GM19043 (cell line): ENCODE results near the gene SNRNP70.
"Not testable (repeated sequence)": the region's sequence is repeated elsewhere in the genome, so short reads cannot be mapped to it uniquely, and the experiment has no call there.

Source experiments
- ATAC-seq: cut with Tn5 transposase; IDR thresholded peaks from one replicate; pipeline ENCODE4 v1.9.1; 2021; ENCODE audit warnings: low read depth; ENCODE audit not compliant: unreplicated experiment

The SNRNP70 gene

DNA sequence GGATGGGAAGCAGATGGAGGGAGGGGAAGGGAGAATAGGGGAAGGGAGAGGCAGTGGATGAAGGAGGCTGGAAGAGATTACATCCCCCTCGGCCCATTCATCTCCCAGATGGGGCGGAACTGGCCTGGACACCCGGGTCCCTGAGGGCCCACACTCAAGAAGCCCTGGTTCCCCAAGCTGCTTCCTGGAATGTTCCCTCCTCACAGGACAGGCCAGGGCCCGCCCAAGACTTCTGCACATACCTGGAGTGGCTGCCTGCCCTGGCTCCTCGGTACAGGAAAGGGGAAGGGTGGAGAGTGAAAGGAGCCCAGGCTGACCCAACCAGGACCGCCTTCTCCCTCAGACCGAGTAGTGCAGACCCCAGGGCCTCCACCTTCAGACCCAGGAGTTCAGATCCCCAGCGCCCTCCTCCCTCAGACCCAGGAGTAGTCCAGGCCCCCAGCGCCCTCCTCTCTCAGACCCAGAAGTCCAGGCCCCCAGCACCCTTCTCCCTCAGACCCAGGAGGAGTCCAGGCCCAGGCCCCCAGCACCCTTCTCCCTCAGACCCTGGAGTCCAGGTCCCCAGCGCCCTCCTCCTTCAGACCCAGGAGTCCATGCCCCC lies 21.1 kb upstream of the SNRNP70 start:
- no peak for ATAC-seq

DNA sequence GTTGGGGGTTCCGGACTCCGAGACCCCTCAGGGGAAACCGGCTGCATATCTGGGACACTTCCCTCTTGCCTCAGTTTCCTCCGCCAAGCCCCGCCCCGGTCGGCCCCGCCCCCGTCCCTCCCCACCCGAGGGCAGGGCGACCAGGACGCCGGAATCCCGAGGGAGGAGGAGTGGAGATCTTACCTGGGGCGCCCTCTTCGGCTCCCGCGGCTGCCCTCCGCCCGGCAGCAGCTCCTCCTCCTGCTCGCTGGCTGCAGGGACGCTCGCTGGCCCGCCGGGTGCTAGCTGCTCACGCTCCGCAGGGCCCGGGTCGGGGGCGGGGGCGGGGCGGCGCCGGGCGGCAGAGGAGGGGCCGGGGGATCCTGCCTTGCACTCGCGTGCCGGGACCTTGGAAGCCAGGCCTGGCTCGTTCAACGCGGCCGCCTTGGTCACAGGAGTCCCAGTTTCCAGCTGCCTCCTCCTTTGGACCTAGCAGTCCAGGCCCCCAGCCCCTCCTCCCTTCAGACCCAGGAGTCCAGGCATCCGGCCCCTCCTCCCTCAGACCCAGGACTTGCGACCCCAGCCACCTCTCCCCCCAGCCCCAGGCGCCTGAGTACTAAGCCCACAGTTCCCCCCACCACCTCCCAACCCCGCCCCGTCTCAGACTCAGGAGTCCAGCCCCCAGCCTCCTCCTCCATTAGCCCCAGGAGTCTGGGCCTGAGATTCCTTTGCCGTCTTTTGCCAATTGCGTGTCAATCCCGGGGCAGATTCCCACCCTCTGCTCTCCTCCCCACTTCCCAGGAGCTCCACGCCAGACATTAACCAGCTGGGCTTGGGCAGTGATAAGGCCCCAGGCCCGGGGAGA lies 20.3 kb upstream of the SNRNP70 start, which contains the start of gene NTF4:
Gene NTF4, minus strand, starts transcription at position 51 of the 844 bp plus-strand sequence. CDS start 2,821 bp downstream, outside the sequence.
- no peak for ATAC-seq

DNA sequence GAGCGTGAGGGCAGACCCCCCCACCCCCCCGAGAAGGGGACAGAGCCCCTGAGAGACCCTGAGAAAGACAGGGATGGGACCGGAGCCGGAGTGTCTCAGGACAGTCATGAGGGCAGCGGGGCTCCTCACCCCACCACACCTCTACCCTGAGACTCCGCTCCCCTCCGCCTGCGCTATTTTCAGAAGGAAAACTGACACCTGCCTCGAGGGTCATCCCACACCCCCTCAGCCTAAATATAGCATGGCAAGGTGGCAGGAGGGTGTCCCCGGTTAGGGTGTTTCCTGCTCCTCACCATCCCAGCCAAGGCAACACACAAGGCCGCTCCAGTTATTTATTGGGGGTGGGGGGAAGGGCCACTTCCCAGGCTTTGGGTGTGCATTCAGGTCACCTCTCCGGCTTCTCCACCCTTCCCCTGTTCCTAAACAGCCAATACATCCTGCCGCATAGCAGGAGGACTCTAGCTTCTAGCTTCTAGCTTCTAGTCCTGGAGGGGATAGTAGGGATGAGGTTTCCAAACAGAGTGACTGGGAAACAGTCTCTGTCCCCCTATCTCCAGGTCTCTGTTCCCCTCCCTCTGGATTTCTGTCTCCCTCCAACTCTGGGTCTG lies 19.2 kb upstream of the SNRNP70 start:
- ATAC-seq = no peak

DNA sequence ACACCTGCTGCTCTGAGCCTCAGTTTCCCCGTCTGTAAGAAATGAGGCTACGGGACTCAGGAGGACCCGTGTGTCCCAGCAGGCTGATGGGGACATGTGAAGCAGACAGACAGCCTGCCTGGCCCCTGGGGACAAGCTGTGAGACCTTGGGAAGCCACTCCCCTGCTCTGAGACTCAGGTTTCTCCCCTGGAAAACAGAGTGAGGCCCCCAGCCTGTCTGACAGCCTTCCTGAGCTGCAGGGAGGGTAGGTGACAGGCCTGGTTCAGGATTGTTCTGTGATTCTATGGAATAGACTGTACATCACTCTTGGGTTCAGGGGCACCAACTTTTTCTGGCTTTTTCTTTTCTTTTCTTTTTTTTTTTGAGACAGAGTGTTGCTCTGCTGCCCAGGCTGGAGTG lies 17.7 kb upstream of the SNRNP70 start:
- no peak for ATAC-seq

DNA sequence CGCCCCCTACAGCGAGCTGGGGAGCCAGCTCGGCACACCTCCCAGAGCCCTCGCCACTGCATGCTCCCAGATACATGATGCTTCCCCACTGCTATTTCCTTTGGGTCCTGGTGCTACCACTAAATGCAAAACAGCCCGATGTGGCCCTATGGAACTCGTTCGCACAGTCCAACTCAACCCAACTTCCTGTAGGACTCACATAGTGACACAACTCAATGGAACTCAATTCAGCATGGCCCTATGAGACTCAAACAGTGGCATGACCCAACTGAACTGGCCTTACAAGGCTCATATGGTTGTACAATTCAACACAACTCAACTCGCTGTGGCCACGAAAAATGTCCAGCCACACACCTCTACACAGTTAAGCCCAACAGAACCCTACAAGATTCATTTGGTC lies 16.2 kb upstream of the SNRNP70 start:
- no peak for ATAC-seq

DNA sequence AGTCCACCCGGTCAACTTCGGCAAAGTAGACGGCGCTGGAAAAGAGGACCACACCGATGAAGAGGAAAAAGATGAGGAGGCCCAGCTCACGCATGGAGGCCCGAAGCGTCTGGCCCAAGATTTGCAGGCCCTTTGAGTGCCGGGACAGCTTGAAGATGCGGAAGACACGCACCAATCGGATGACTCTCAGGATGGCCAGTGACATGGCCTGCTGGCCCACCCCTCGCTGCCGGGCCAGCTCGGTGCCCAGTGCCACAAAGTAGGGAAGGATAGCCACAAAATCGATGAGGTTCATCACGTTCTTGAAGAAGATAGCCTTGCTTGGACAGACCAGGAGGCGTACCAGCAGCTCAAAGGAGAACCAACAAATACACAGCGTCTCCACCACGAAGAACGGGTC lies 14.8 kb upstream of the SNRNP70 start:
- ATAC-seq = no peak

DNA sequence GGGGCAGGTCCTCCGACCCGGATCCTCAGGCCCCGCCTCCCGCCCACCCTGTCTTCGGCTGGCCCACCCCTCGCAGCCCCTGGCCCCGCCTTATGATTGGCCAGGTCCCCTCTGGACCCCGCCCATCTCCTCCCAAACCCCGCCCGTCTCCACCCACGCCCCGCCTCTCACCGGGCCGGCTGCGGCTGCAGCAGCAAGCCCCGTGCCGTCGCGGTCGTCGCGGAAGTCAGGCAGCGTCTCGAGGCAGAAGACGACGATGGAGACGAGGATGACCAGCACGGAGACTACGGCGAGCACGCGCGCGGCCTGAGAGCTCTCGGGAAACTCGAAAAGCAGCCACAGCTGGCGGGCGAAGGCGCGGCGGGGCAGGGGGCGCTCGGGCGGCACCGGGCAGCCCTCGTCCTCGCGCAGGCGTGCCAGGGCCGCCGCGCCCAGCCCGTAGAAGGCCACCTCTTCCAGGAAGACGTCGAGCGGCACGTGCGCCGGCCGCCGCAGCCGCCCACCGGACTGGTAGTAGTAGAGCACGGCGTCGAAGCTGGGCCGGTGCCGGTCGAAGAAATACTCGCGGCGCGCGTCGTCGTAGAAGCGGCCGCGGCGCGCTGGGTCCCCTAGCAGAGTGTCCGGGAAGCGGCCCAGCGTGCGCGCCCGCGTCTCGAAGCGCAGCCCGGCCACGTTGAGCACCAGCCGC lies 13.2 kb upstream of the SNRNP70 start:
- no peak for ATAC-seq

DNA sequence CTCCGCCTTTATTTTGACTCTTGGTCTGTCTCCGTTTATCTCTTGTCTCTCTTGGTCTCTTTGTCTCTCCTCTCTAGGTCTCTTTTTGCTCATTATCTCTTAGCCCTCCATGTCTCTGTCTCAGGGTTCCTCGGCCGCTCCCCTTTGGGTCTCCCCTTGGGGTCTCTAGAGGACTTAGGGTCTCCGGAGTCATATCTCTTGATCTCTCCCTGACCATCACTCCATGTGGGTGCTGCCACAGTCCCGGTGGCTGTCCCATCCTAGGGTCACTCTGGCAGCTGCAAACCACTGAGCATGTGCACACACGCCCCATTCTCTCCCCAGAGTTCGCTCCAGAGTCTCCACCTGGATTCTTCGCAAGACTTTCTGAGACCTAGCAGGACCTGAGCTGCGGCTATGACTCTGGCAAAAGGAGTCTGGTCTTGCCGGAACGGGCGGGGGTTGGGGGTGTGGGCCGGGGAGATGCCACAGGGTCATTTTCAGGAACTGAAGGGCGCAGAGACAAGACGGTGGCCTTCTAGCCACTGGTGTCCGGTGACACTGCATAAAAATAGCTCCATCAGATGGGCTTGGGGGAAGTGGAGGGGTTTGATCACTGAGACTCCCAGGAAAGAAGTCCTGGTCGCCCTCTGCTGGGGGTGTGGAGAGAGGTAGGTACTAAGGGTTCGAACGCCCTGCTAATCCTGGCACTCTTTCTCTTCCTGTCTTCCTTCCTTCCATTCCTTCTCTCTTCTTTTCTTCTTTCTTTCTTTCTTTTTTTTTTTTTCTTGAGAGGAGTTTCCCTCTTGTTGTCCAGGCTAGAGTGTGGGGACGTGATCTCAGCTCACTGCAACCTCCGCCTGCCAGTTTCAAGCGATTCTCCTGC lies 11.5 kb upstream of the SNRNP70 start:
- ATAC-seq = no peak

DNA sequence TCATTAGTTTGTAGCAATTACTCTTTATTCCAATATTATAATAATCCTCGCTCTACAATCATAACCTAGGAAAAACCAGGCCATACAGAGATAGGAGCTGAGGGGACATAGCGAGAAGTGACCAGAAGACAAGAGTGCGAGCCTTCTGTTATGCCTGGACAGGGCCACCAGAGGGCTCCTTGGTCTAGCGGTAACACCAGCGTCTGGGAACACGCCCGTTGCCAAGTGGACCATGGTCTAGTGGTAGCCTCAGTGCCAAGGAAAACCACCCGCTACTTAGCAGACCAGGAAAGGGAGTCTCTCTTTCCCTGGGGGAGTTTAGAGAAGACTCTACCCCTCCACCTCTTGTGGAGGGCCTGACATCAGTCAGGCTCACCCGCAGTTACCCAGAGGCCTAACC lies 10.4 kb upstream of the SNRNP70 start:
- not testable (repeated sequence) for ATAC-seq

DNA sequence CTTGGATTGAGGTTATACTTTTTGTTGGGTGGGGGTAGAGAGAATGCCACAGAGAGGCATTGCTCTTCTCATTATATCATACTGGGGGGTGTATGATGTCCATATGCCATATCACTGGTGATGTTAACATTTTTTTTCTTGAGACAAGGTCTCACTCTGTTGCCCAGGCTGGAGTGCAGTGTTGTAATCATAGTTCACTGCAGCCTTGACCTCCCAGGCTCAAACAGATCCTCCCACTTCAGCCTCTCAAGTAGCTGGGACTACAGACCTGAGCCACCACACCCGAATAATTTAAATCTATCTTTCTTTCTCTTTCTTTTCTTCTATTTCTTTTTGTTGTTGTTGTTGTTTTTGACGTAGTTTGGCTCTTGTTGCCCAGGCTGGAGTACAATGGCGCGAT lies 4.9 kb upstream of the SNRNP70 start:
- ATAC-seq = no peak

DNA sequence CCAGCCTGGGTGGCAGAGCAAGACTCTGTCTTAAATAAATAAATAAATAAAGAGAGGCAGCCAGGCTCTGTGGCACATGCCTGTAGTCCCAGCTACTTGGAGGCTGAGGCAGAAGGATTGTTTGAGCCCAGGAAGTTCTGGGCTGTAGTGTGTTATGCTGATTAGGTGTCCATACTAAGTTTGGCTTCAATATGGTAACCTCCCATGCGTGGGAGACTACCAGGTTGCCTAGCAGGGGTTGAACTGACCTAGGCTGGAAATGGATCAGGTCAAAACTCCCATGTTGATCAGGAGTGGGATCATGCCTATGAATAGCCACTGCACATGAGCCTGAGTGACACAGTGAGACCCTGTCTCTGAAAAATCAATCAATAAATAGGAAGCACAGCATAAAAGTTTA lies 4.0 kb upstream of the SNRNP70 start:
- no peak for ATAC-seq

DNA sequence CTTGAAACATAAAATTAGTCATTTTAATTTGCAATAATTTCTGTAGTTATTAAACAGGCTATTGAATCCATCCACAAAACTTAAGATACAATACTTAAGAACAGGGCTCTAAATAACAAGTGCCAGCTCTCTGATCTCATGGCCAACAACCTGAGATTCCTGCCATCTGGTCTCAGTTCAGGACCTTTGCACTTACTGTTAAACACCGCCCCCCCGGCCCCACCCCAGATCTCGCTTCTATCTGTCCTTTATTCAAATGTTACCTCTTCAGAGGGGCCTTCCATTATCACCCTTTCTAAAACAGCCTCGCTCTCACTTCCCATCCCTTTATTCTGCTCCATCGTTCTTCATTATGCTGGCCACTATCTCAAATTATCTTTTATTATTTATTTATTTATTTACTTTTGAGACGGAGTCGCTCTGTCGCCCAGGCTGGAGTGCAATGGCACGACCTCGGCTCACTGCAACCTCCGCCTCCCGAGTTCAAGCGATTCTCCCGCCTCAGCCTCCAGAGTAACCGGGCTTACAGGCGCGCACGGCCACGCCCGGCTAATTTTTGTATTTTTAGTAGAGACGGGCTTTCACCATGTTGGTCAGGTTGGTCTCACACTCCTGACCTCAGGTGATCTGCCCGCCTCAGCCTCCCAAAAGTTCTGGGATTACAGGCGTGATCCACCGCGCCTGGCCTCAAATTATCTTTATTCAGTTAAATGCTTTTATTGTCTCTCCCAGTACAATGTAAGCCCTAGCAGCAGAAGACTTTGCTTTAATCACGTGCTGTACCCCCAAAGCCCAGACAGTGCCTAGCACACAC lies 838 bp upstream of the SNRNP70 start:
- ATAC-seq = no peak

DNA sequence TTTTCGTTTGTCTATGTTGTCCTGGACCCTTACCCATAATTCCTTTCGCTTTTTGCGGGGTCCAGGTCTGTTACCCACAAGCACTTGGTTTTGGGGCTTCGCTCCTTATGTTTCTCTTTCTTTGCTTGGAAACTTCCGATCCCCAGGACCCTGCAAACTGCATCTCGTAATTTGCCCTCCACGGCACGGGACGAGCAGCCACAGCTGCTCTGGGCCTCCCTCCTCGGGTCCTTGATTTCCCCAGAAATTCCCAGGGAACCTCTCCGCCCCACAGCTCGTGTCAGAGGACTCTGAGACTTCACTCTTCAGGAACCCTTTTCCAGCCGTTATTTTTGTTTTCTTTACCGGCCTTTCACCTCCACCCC lies 599 bp downstream of the SNRNP70 start:
- no peak for ATAC-seq

DNA sequence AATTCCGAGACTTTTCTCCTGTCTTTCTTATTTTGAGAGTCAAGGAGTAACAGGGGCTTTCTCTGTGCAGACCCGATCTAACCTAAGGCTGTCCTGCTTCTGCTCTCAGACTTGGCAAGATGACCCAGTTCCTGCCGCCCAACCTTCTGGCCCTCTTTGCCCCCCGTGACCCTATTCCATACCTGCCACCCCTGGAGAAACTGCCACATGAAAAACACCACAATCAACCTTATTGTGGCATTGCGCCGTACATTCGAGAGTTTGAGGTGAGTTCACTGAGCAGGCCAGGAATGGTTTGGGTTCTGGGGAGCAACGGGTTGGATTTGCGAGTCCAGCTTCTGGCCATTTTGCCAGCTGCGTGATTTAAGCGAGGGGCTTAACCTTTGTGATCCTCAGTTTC lies 1.0 kb downstream of the SNRNP70 start:
- no peak for ATAC-seq

DNA sequence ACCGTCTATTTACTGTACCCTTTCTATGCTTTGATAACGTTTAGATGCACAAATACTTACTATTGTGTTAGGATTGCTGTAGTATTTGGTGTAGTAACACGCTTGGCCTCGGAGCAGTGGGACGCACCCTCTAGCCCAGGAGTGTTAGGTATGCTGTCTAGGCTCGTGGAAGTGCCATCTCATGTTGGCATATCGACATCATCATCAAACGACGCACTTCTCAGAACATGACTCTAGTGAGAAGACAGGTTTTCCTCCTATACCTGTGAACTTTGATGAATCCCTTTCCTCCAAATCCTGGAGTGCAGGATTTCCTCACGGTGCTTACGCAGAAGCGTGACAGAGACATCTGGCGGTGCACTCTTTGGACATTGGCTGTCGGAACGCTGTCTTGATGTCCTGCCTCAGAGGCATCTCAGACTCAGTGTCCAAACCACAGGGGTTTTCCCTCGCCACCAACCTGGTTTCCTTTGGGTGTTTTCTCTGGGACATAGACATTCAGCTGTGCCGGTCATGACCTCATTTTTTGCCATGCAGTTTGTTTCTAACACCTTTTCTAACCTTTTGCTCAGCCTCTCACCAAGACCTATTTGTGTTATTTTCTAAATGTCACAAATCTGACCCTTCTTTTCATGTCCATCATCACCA lies 6.3 kb downstream of the SNRNP70 start:
- no peak for ATAC-seq

DNA sequence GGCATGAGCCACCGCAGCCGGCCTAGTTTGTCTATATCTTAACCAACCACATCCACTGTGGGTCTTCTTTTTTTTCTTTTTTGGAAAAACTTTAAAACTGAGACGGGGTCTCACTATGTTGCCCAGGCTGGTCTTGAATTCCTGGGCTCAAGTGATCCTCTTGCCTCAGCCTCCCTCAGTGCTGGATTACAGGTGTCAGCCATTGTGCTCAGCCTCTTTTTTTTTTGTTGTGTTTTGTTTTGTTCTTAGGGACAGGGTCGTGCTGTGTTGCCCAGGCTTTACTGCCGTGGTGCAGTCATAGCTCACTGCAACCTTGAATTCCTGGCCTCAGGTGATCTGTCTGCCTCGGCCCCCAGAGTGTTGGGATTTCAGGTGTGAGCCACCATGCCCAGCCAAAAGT lies 7.4 kb downstream of the SNRNP70 start:
- ATAC-seq = no peak

DNA sequence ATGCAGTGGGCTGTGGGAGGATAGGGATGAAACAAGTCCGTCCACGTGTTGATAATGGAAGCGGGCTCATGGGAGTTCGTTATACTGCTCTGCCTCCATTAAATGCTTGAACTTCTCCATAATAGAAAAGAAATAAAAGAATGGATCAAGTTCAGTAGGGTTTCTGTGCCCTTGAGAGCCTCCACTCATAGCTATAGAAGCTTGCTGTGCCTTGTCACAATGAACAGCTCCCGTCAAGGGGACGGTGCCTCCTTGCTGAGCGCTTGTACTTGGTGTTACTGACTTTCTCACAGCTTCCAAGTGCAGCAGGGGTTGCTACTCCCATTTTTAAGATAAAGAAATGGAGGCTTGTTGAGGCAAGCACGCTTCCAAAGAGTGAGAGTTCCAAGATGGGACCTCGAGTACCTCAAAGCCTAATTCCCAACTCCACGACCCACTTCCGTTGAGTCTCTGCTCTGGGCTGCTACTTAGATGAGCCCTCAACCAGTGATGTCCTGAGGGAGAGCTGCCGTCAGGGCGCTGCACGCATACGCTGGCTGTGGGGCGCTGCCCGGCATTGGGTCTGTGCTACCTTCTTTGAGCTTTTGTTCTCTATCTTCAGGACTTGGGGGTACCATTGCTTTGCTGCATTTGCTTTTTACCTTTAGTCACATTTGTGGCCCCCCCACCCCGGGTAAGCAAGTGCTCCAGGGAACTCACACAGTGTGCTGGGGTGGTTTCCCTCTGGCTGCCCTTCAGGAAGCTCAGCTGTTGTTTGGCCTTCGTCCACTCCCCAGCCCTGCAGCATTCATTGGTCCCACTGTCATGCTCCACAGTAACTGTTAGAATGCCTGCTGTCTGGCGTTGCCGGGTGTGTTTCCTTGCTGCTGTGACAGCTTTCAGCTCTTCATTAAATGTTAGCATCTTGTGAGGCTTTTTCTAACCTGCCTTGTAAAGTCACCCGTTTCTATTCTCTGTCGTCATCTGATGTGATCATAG lies 9.5 kb downstream of the SNRNP70 start:
- ATAC-seq = no peak
